ENCODE data around the gene ARHGEF19. TPM values are rescaled to one million over a fixed set of nuclear protein-coding genes. Genes with fewer than 3 reads are reported as not detected.

The ARHGEF19 gene
- total and polyA plus RNA-seq, 2 of the 13 experiments (the other 11 are each of a cell fraction or from before 2014, with no cell fraction given), result 1.7 to 1.8 TPM

DNA sequence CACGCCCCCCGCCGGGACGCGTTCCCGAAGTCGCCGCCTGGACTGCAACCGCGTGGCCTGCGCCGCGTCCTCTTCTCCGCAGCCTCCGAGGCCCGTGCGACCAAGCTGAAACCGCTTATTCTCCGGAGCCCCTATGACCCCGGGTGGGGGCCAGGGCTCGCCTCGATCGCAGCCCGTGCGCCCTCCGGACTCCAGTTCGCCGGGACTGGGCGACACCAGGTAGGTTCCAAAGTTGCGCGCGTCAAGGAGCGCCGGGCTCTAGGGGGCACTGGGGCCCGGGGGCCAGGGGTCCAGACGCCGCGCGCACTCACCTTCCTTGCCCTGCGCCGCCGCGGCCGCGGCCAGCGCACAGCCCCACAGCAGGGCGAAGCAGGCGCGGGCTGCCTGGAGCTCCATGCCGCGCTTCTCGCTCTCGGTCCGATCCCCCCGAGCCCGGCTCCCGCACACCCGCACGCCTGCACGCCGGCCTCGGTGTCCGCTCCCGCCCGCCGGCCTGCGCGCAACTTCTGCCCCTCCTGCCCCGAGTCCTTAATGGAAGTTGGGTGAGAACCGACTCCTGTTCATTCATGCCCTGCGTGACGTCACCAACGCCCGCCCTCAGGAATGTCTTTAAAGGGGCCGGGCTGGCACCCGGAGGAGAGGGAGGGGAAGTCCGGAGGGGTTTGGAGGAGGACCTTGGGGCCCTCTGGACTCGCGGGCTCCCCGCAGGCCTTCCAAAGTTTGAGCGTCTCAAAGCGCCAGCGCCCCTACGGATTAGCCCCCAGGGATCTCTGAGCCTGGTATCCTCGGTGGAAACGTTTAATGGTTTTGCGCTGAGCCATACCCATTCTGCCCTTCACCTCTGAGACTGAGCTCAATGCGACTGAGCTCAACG, 56.7 kb downstream of the ARHGEF19 start, which contains the start of gene EPHA2 (continued):
- TF ChIP-seq, protein P1, sequence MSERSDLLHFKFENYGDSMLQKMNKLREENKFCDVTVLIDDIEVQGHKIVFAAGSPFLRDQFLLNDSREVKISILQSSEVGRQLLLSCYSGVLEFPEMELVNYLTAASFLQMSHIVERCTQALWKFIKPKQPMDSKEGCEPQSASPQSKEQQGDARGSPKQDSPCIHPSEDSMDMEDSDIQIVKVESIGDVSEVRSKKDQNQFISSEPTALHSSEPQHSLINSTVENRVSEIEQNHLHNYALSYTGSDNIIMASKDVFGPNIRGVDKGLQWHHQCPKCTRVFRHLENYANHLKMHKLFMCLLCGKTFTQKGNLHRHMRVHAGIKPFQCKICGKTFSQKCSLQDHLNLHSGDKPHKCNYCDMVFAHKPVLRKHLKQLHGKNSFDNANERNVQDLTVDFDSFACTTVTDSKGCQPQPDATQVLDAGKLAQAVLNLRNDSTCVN (CRISPR knock-in tag; IDR thresholded peaks at IDR 0.05; ENCODE audit: borderline replicate concordance), result peak; percentile 50; the same call in 1 of the 2 replicates
- TF ChIP-seq LBX2 (CRISPR knock-in tag; IDR thresholded peaks at IDR 0.05; ENCODE audit: borderline replicate concordance), result no peak; the same call in 1 of the 2 replicates
- TF ChIP-seq, protein P2, sequence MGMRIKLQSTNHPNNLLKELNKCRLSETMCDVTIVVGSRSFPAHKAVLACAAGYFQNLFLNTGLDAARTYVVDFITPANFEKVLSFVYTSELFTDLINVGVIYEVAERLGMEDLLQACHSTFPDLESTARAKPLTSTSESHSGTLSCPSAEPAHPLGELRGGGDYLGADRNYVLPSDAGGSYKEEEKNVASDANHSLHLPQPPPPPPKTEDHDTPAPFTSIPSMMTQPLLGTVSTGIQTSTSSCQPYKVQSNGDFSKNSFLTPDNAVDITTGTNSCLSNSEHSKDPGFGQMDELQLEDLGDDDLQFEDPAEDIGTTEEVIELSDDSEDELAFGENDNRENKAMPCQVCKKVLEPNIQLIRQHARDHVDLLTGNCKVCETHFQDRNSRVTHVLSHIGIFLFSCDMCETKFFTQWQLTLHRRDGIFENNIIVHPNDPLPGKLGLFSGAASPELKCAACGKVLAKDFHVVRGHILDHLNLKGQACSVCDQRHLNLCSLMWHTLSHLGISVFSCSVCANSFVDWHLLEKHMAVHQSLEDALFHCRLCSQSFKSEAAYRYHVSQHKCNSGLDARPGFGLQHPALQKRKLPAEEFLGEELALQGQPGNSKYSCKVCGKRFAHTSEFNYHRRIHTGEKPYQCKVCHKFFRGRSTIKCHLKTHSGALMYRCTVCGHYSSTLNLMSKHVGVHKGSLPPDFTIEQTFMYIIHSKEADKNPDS (CRISPR knock-in tag; IDR thresholded peaks at IDR 0.05), result peak; percentile 31; the same call in 1 of the 2 replicates
- TF ChIP-seq, protein P3, sequence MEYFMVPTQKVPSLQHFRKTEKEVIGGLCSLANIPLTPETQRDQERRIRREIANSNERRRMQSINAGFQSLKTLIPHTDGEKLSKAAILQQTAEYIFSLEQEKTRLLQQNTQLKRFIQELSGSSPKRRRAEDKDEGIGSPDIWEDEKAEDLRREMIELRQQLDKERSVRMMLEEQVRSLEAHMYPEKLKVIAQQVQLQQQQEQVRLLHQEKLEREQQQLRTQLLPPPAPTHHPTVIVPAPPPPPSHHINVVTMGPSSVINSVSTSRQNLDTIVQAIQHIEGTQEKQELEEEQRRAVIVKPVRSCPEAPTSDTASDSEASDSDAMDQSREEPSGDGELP (IDR thresholded peaks at IDR 0.05; ENCODE audit: borderline replicate concordance, low read depth), result no peak
- TF ChIP-seq HMGA1 (CRISPR knock-in tag; conservative IDR thresholded peaks at IDR 0.05), result no peak
- 0 out of 2 replicates have a peak, but pooled peaks have one; percentile 55 for TF ChIP-seq REPIN1 (CRISPR knock-in tag; IDR thresholded peaks at IDR 0.05; ENCODE audit: borderline replicate concordance, low read depth)
- TF ChIP-seq GPBP1L1 (CRISPR knock-in tag; IDR thresholded peaks at IDR 0.05), result no peak
- no peak for TF ChIP-seq REL (CRISPR knock-in tag; conservative IDR thresholded peaks at IDR 0.05)
- no peak for TF ChIP-seq ZBTB1 (CRISPR knock-in tag; IDR thresholded peaks at IDR 0.05; ENCODE audit: borderline replicate concordance)
- TF ChIP-seq ZNF737 (CRISPR knock-in tag; IDR thresholded peaks at IDR 0.05; ENCODE audit: borderline replicate concordance), result no peak
- no peak for TF ChIP-seq ZNF382 (CRISPR knock-in tag; IDR thresholded peaks at IDR 0.05; ENCODE audit: borderline replicate concordance)
- peak; percentile 75 for TF ChIP-seq KLF12 (CRISPR knock-in tag; IDR thresholded peaks at IDR 0.05; ENCODE audit: borderline replicate concordance)
- no peak for TF ChIP-seq ZNF577 (CRISPR knock-in tag; IDR thresholded peaks at IDR 0.05; ENCODE audit: borderline replicate concordance, low read depth)
- TF ChIP-seq MAF1 (CRISPR knock-in tag; IDR thresholded peaks at IDR 0.05; ENCODE audit: borderline replicate concordance), result no peak
- TF ChIP-seq SNAI1 (CRISPR knock-in tag; IDR thresholded peaks at IDR 0.05; ENCODE audit: borderline replicate concordance), result no peak; the same call in 1 of the 2 replicates
- no peak for TF ChIP-seq SYNCRIP (IDR thresholded peaks at IDR 0.05; ENCODE audit: insufficient read depth, low read depth, low read length)
- no peak for TF ChIP-seq HNRNPUL1 (IDR thresholded peaks at IDR 0.05; ENCODE audit: low read depth, low read length)
- TF ChIP-seq SETDB1 (CRISPR knock-in tag; IDR thresholded peaks at IDR 0.05; ENCODE audit: borderline replicate concordance), result no peak
- no peak for TF ChIP-seq ZBTB42 (CRISPR knock-in tag; IDR thresholded peaks at IDR 0.05)
- TF ChIP-seq TCF12 (IDR thresholded peaks at IDR 0.05), result no peak
- no peak for TF ChIP-seq TCF12 (CRISPR knock-in tag; IDR thresholded peaks at IDR 0.05)
- peak; percentile 50; the same call in 1 of the 2 replicates for TF ChIP-seq NCOA1 (CRISPR knock-in tag; IDR thresholded peaks at IDR 0.05)

All from HepG2 (cell line).